Astrocyte of the spinal cord (primary cell): ENCODE data around the gene UBE2F.
A peak's percentile ranks its signal among the peaks of the same experiment; 100 is the strongest.

ENCODE experiments used
- DNase-seq: peaks from one replicate; pipeline ENCODE4 v3.0.0; 2011; ENCODE audit warnings: low read depth, low spot score
- H3K4me3 ChIP-seq: 2 replicates; pipeline ENCODE4 v1.5.1; 2011; ENCODE audit warnings: low read depth, mild to moderate bottlenecking, low read length, moderate library complexity
- CTCF ChIP-seq: IDR thresholded peaks from 2 replicates; pipeline ENCODE4 v1.5.1; 2012; ENCODE audit warnings: low read depth, mild to moderate bottlenecking, low read length, inconsistent platforms
- in situ Hi-C: cut with HindIII; loops from 2 replicates; pipeline ENCODE4 v1.10.0; 2017; ENCODE audit warnings: low sequenced_read_pairs

Gene UBE2F

GRCh38 chr2:238060542-238061314 is 93.9 kb downstream of the UBE2F start, which contains the start of gene SCLY:
Gene SCLY, plus strand, starts transcription at chr2:238061001. Its CDS starts 54 bp downstream, at chr2:238061055.
- TF ChIP-seq CTCF, result no peak
- in situ Hi-C loops, result no loop called here
- peak; percentile 99 for DNase-seq
- H3K4me3 ChIP-seq, result peak within 1 kb of the TSS; percentile 86

- TF ChIP-seq CTCF, result no peak
- peak; percentile 38 for DNase-seq
- in situ Hi-C loops, result no loop called here
- H3K4me3 ChIP-seq, result peak overlapping the region; percentile 86
Measured at GRCh38 chr2:238061315-238062202, 94.7 kb downstream of the UBE2F start.

GRCh38 chr2:238063414-238064189 is 96.8 kb downstream of the UBE2F start:
- TF ChIP-seq CTCF, result no peak
- H3K4me3 ChIP-seq, result no peak overlapping the region
- in situ Hi-C loops, result no loop called here
- no peak for DNase-seq

GRCh38 chr2:238064376-238064775 is 97.6 kb downstream of the UBE2F start:
- in situ Hi-C loops, result no loop called here
- H3K4me3 ChIP-seq, result no peak overlapping the region
- no peak for TF ChIP-seq CTCF
- DNase-seq, result no peak

- TF ChIP-seq CTCF, result no peak
- no peak for DNase-seq
- no peak overlapping the region for H3K4me3 ChIP-seq
- in situ Hi-C loops, result no loop called here
Measured at GRCh38 chr2:238065071-238065846, 98.4 kb downstream of the UBE2F start.
